ENCODE results near the gene CHAF1B.

DNA sequence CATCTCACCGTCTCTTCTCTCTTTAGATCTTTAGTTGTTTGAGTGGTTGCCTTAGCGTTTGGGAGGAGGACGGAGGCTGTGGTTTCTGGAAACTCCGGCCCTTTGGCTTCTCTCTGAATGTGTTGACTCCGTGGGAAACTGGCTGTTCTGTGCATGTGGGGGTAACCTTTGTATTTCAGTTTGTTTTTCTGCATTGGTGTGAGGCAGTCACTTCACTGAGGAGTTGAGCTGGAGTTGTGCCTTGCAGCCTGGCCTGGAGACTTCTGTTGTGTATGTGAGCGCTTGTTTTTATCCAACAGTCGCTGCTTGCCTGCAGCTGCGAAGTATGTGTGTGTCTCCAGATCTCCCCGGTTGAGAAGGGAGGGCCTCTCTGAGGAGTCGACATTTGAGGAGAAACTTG lies 61.1 kb downstream of the CHAF1B start:
- no peak for TF ChIP-seq EZH2phosphoT487 (IDR thresholded peaks at IDR 0.05; ENCODE audit: low read depth, severe bottlenecking, unreplicated experiment)
- TF ChIP-seq, protein P1, sequence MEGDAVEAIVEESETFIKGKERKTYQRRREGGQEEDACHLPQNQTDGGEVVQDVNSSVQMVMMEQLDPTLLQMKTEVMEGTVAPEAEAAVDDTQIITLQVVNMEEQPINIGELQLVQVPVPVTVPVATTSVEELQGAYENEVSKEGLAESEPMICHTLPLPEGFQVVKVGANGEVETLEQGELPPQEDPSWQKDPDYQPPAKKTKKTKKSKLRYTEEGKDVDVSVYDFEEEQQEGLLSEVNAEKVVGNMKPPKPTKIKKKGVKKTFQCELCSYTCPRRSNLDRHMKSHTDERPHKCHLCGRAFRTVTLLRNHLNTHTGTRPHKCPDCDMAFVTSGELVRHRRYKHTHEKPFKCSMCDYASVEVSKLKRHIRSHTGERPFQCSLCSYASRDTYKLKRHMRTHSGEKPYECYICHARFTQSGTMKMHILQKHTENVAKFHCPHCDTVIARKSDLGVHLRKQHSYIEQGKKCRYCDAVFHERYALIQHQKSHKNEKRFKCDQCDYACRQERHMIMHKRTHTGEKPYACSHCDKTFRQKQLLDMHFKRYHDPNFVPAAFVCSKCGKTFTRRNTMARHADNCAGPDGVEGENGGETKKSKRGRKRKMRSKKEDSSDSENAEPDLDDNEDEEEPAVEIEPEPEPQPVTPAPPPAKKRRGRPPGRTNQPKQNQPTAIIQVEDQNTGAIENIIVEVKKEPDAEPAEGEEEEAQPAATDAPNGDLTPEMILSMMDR (IDR thresholded peaks at IDR 0.05; ENCODE audit: poor library complexity), result no peak
- no peak for TF ChIP-seq EZH2 (IDR thresholded peaks at IDR 0.05; ENCODE audit: borderline replicate concordance)
